GM23338 (cell line): ENCODE measurements around the gene COLEC12. TPM values are rescaled to one million over a fixed set of nuclear protein-coding genes. Genes with fewer than 3 reads are reported as not detected.

Experiments
- ATAC-seq: fragments of 200-7000 bp; cut with Tn5 transposase; 3 replicates; pipeline ENCODE4 v1.9.1; 2020
- DNase-seq: peaks from one replicate; pipeline ENCODE4 v3.0.0-alpha.2; 2015; ENCODE audit warnings: low spot score
- H2AFZ ChIP-seq: fragments of 200-600 bp; sonication (generic); 2 replicates; pipeline ENCODE4 v1.8.0; 2016; ENCODE audit warnings: antibody characterized with exemption, mild to moderate bottlenecking, moderate library complexity
- H3F3A ChIP-seq: fragments of 200-600 bp; sonication (generic); replicated peaks from 2 replicates; pipeline ENCODE4 v1.8.0; 2017; ENCODE audit warnings: antibody characterized with exemption, mixed run types, low read depth
- H3K27ac ChIP-seq: fragments of 200-600 bp; sonication (generic); 2 replicates; pipeline ENCODE4 v1.6.1; 2016; ENCODE audit warnings: low read depth
- H3K27me3 ChIP-seq: fragments of 200-600 bp; sonication (generic); 2 replicates; pipeline ENCODE4 v1.8.0; 2016; ENCODE audit warnings: mild to moderate bottlenecking, mixed run types, moderate library complexity; ENCODE audit not compliant: insufficient read depth
- H3K36me3 ChIP-seq: fragments of 200-600 bp; sonication (generic); 2 replicates; pipeline ENCODE4 v1.8.0; 2016; ENCODE audit warnings: mild to moderate bottlenecking; ENCODE audit not compliant: insufficient read depth
- H3K4me1 ChIP-seq: fragments of 200-600 bp; sonication (generic); 2 replicates; pipeline ENCODE4 v1.8.0; 2016; ENCODE audit warnings: mild to moderate bottlenecking, moderate library complexity; ENCODE audit not compliant: insufficient read depth
- H3K4me2 ChIP-seq: fragments of 200-600 bp; sonication (generic); 2 replicates; pipeline ENCODE4 v1.7.1; 2017; ENCODE audit warnings: mixed run types
- H3K4me3 ChIP-seq: fragments of 200-600 bp; sonication (generic); 2 replicates; pipeline ENCODE4 v1.6.1; 2016; ENCODE audit warnings: mixed run types
- H3K79me2 ChIP-seq: fragments of 200-600 bp; sonication (generic); replicated peaks from 2 replicates; pipeline ENCODE4 v1.8.0; 2017; ENCODE audit warnings: mild to moderate bottlenecking; ENCODE audit not compliant: insufficient read depth
- H3K9me2 ChIP-seq: fragments of 200-600 bp; sonication (generic); 2 replicates; pipeline ENCODE4 v1.8.0; 2017; ENCODE audit not compliant: insufficient read depth
- H4K20me1 ChIP-seq: fragments of 200-600 bp; sonication (generic); replicated peaks from 2 replicates; pipeline ENCODE4 v1.8.0; 2017; ENCODE audit warnings: mild to moderate bottlenecking; ENCODE audit not compliant: insufficient read depth
- H3K27ac Mint-ChIP-seq: 2 replicates; pipeline ENCODE4 v1.8.0; 2020; ENCODE audit warnings: inconsistent platforms, mild to moderate bottlenecking, moderate library complexity, mixed read lengths
- H3K27me3 Mint-ChIP-seq: 3 replicates; pipeline ENCODE4 v1.8.0; 2022; ENCODE audit warnings: low read depth, mild to moderate bottlenecking, moderate library complexity, mixed read lengths, inconsistent platforms; ENCODE audit not compliant: insufficient read depth, poor library complexity
- H3K36me3 Mint-ChIP-seq: 3 replicates; pipeline ENCODE4 v1.8.0; 2021; ENCODE audit warnings: low read depth, mild to moderate bottlenecking, inconsistent platforms, moderate library complexity, mixed read lengths
- H3K4me1 Mint-ChIP-seq: 3 replicates; pipeline ENCODE4 v1.8.0; 2020; ENCODE audit warnings: mild to moderate bottlenecking, inconsistent platforms, mixed read lengths
- H3K4me3 Mint-ChIP-seq: 3 replicates; pipeline ENCODE4 v1.8.0; 2021; ENCODE audit warnings: moderate library complexity, mild to moderate bottlenecking, inconsistent platforms, mixed read lengths
- H3K9me3 Mint-ChIP-seq: 3 replicates; pipeline ENCODE4 v1.8.0; 2020; ENCODE audit warnings: moderate library complexity, mild to moderate bottlenecking, inconsistent platforms, mixed read lengths
- CREB1 ChIP-seq: fragments of 250-450 bp; sonication (Bioruptor Pico); IDR thresholded peaks from 2 replicates; pipeline ENCODE4 v1.5.0; 2020; ENCODE audit warnings: low read depth, mild to moderate bottlenecking, moderate library complexity
- EZH2 ChIP-seq: fragments of 200-600 bp; sonication (generic); IDR thresholded peaks from one replicate; pipeline ENCODE4 v1.8.0; 2017; ENCODE audit warnings: antibody characterized with exemption, mild to moderate bottlenecking, low read depth; ENCODE audit not compliant: unreplicated experiment
- EZH2phosphoT487 ChIP-seq: fragments of 200-600 bp; sonication (generic); IDR thresholded peaks from one replicate; pipeline ENCODE4 v1.8.1; 2018; ENCODE audit warnings: antibody characterized with exemption; ENCODE audit not compliant: unreplicated experiment
- JUNB ChIP-seq: IDR thresholded peaks from one replicate; pipeline ENCODE4 v1.6.1; 2016; ENCODE audit warnings: antibody characterized with exemption; ENCODE audit not compliant: unreplicated experiment
- NANOG ChIP-seq: IDR thresholded peaks from 2 replicates; pipeline ENCODE4 v1.6.1; 2016; ENCODE audit warnings: antibody characterized with exemption, borderline replicate concordance
- POLR2AphosphoS5 ChIP-seq: IDR thresholded peaks from 2 replicates; pipeline ENCODE4 v1.6.1; 2016; ENCODE audit warnings: antibody characterized with exemption, low read depth
- STAT1 ChIP-seq: IDR thresholded peaks from one replicate; pipeline ENCODE4 v1.6.1; 2016; ENCODE audit warnings: antibody characterized with exemption; ENCODE audit not compliant: unreplicated experiment
- ZNF114 ChIP-seq: fragments of 250-450 bp; sonication (Bioruptor Pico); IDR thresholded peaks from 2 replicates; pipeline ENCODE4 v1.5.0; 2020; ENCODE audit warnings: mild to moderate bottlenecking, moderate library complexity
- ZNF331 ChIP-seq: fragments of 250-450 bp; sonication (Bioruptor Pico); IDR thresholded peaks from 2 replicates; pipeline ENCODE4 v1.5.0; 2020; ENCODE audit warnings: low read depth, mild to moderate bottlenecking, moderate library complexity
- polyA plus RNA-seq: library from polyadenylated mRNA; unstranded; fragments of >200 nt; fragmentation: Nextera tagmentation; extraction: Ambion mirVana; gene quantifications from 2 replicates; pipeline ENCODE4 v1.2.1, GENCODE V29; 2016
- total RNA-seq: library from RNA; depleted of rRNA; stranded (reverse); fragments of >200 nt; shearing (Covaris generic); gene quantifications from 2 replicates; pipeline ENCODE4 v1.2.3, GENCODE V29; 2014
- TF ChIP-seq, protein P1 (sequence below): fragments of 250-450 bp; sonication (Bioruptor Pico); IDR thresholded peaks from 2 replicates; pipeline ENCODE4 v1.5.0; 2020; ENCODE audit warnings: mild to moderate bottlenecking, moderate library complexity
- TF ChIP-seq, protein P2 (sequence below): IDR thresholded peaks from one replicate; pipeline ENCODE4 v1.6.1; 2018; ENCODE audit warnings: antibody characterized with exemption; ENCODE audit not compliant: unreplicated experiment
- TF ChIP-seq, protein P3 (sequence below), 2 experiments: fragments of 200-600 bp in 1 of 2; sonication (generic) in 1 of 2; conservative IDR thresholded peaks; 2 replicates each; pipeline versions ENCODE4 v1.5.1 to v1.6.1; 2016 to 2017; ENCODE audit warnings: antibody characterized with exemption in 2 of 2, low read depth in 2 of 2, mild to moderate bottlenecking in 2 of 2, moderate library complexity in 1 of 2
- TF ChIP-seq, protein P4 (sequence below): IDR thresholded peaks from 2 replicates; pipeline ENCODE4 v1.6.1; 2016; ENCODE audit warnings: antibody characterized with exemption

Gene COLEC12
- total and polyA plus RNA-seq, 2 experiments from 2014 or later, result 1.1 to 3.2 TPM

DNA sequence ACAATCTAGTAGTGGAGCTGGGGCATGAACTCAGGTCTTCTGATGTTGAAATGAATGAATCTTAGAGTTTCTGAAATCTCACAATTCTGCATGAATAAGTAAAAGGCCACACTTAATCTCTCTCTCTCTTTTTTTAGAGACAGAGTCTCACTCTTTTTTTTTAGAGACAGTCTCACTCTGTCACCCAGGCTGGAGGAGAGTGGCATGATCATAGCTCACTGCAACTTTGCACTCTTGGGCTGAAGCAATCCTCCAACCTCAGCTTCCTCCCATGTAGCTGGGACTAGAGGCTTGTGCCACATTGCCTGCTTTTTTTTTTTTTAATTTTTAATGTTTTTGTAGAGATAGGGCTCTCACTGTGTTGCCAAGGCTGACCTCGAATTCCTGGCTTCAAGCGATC lies 163.8 kb downstream of the COLEC12 start:
- ATAC-seq (no peak), DNase-seq (no peak)
- Mint-ChIP-seq H3K27me3 (peaks cover 4% of the 10 kb centered on the region), H3K4me3 (no peak overlapping the region), H3K9me3 (no peaks in the 10 kb centered on the region), H3K36me3 (no peaks in the 10 kb centered on the region), H3K27ac (no peak overlapping the region), H3K4me1 (no peaks in the 10 kb centered on the region)
- Histone ChIP-seq H3K79me2 (no peaks in the 10 kb centered on the region), H3F3A (no peaks in the 10 kb centered on the region), H3K4me3 (no peak overlapping the region), H2AFZ (no peak overlapping the region), H3K4me1 (no peaks in the 10 kb centered on the region), H3K4me2 (no peak overlapping the region), H3K36me3 (no peaks in the 10 kb centered on the region), H3K27me3 (no peaks in the 10 kb centered on the region), H4K20me1 (no peaks in the 10 kb centered on the region), H3K27ac (no peak overlapping the region), H3K9me2 (0 out of 2 replicates have a peak, but pooled peaks cover 4% of the 10 kb centered on the region)
- TF ChIP-seq POLR2AphosphoS5 (no peak), STAT1 (no peak), ZNF331 (CRISPR knock-in tag) (no peak), EZH2 (no peak), ZNF114 (CRISPR knock-in tag) (no peak), EZH2phosphoT487 (no peak), CREB1 (no peak), NANOG (no peak), JUNB (no peak)
- TF ChIP-seq, protein P1, sequence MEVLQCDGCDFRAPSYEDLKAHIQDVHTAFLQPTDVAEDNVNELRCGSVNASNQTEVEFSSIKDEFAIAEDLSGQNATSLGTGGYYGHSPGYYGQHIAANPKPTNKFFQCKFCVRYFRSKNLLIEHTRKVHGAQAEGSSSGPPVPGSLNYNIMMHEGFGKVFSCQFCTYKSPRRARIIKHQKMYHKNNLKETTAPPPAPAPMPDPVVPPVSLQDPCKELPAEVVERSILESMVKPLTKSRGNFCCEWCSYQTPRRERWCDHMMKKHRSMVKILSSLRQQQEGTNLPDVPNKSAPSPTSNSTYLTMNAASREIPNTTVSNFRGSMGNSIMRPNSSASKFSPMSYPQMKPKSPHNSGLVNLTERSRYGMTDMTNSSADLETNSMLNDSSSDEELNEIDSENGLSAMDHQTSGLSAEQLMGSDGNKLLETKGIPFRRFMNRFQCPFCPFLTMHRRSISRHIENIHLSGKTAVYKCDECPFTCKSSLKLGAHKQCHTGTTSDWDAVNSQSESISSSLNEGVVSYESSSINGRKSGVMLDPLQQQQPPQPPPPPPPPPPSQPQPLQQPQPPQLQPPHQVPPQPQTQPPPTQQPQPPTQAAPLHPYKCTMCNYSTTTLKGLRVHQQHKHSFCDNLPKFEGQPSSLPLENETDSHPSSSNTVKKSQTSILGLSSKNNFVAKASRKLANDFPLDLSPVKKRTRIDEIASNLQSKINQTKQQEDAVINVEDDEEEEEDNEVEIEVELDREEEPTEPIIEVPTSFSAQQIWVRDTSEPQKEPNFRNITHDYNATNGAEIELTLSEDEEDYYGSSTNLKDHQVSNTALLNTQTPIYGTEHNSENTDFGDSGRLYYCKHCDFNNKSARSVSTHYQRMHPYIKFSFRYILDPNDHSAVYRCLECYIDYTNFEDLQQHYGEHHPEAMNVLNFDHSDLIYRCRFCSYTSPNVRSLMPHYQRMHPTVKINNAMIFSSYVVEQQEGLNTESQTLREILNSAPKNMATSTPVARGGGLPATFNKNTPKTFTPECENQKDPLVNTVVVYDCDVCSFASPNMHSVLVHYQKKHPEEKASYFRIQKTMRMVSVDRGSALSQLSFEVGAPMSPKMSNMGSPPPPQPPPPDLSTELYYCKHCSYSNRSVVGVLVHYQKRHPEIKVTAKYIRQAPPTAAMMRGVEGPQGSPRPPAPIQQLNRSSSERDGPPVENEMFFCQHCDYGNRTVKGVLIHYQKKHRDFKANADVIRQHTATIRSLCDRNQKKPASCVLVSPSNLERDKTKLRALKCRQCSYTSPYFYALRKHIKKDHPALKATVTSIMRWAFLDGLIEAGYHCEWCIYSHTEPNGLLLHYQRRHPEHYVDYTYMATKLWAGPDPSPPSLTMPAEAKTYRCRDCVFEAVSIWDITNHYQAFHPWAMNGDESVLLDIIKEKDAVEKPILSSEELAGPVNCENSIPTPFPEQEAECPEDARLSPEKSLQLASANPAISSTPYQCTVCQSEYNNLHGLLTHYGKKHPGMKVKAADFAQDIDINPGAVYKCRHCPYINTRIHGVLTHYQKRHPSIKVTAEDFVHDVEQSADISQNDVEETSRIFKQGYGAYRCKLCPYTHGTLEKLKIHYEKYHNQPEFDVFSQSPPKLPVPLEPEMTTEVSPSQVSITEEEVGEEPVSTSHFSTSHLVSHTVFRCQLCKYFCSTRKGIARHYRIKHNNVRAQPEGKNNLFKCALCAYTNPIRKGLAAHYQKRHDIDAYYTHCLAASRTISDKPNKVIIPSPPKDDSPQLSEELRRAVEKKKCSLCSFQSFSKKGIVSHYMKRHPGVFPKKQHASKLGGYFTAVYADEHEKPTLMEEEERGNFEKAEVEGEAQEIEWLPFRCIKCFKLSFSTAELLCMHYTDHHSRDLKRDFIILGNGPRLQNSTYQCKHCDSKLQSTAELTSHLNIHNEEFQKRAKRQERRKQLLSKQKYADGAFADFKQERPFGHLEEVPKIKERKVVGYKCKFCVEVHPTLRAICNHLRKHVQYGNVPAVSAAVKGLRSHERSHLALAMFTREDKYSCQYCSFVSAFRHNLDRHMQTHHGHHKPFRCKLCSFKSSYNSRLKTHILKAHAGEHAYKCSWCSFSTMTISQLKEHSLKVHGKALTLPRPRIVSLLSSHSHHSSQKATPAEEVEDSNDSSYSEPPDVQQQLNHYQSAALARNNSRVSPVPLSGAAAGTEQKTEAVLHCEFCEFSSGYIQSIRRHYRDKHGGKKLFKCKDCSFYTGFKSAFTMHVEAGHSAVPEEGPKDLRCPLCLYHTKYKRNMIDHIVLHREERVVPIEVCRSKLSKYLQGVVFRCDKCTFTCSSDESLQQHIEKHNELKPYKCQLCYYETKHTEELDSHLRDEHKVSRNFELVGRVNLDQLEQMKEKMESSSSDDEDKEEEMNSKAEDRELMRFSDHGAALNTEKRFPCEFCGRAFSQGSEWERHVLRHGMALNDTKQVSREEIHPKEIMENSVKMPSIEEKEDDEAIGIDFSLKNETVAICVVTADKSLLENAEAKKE, result no peak
- TF ChIP-seq, protein P2, sequence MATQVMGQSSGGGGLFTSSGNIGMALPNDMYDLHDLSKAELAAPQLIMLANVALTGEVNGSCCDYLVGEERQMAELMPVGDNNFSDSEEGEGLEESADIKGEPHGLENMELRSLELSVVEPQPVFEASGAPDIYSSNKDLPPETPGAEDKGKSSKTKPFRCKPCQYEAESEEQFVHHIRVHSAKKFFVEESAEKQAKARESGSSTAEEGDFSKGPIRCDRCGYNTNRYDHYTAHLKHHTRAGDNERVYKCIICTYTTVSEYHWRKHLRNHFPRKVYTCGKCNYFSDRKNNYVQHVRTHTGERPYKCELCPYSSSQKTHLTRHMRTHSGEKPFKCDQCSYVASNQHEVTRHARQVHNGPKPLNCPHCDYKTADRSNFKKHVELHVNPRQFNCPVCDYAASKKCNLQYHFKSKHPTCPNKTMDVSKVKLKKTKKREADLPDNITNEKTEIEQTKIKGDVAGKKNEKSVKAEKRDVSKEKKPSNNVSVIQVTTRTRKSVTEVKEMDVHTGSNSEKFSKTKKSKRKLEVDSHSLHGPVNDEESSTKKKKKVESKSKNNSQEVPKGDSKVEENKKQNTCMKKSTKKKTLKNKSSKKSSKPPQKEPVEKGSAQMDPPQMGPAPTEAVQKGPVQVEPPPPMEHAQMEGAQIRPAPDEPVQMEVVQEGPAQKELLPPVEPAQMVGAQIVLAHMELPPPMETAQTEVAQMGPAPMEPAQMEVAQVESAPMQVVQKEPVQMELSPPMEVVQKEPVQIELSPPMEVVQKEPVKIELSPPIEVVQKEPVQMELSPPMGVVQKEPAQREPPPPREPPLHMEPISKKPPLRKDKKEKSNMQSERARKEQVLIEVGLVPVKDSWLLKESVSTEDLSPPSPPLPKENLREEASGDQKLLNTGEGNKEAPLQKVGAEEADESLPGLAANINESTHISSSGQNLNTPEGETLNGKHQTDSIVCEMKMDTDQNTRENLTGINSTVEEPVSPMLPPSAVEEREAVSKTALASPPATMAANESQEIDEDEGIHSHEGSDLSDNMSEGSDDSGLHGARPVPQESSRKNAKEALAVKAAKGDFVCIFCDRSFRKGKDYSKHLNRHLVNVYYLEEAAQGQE, result no peak
- TF ChIP-seq, protein P3, sequence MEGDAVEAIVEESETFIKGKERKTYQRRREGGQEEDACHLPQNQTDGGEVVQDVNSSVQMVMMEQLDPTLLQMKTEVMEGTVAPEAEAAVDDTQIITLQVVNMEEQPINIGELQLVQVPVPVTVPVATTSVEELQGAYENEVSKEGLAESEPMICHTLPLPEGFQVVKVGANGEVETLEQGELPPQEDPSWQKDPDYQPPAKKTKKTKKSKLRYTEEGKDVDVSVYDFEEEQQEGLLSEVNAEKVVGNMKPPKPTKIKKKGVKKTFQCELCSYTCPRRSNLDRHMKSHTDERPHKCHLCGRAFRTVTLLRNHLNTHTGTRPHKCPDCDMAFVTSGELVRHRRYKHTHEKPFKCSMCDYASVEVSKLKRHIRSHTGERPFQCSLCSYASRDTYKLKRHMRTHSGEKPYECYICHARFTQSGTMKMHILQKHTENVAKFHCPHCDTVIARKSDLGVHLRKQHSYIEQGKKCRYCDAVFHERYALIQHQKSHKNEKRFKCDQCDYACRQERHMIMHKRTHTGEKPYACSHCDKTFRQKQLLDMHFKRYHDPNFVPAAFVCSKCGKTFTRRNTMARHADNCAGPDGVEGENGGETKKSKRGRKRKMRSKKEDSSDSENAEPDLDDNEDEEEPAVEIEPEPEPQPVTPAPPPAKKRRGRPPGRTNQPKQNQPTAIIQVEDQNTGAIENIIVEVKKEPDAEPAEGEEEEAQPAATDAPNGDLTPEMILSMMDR (conservative IDR thresholded peaks at IDR 0.05; ENCODE audit: low read depth in 2 of 2), result no peak
- TF ChIP-seq, protein P4, sequence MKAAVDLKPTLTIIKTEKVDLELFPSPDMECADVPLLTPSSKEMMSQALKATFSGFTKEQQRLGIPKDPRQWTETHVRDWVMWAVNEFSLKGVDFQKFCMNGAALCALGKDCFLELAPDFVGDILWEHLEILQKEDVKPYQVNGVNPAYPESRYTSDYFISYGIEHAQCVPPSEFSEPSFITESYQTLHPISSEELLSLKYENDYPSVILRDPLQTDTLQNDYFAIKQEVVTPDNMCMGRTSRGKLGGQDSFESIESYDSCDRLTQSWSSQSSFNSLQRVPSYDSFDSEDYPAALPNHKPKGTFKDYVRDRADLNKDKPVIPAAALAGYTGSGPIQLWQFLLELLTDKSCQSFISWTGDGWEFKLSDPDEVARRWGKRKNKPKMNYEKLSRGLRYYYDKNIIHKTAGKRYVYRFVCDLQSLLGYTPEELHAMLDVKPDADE, result no peak
